HepG2 (cell line): ENCODE measurements around the gene CER1. TPM values are rescaled to one million over a fixed set of nuclear protein-coding genes. Genes with fewer than 3 reads are reported as not detected.

Source experiments
- ATAC-seq: fragments of 200-7000 bp; cut with Tn5 transposase; 3 replicates; pipeline ENCODE4 v1.9.1; 2020; ENCODE audit warnings: mild to moderate bottlenecking, moderate library complexity
- BruUV-seq: library from RNA; stranded (reverse); fragments of 400-500 nt; replicated peaks from 2 replicates; lab custom pipeline; 2021; lab: Mats Ljungman, UMichigan
- CTCF ChIA-PET: fragments of 300-600 bp; formaldehyde crosslinking; extraction: SDS; loops from one replicate; lab custom pipeline; 2021; ENCODE audit warnings: low total read pairs, inconsistent platforms, low intra/inter-chr PET ratio; lab: Yijun Ruan, JAX
- POLR2A ChIA-PET: fragments of 350-600 bp; sonication (Branson Sonifier 250); formaldehyde crosslinking; loops from one replicate; lab custom pipeline; 2020; ENCODE audit warnings: antibody characterized with exemption, inconsistent platforms; lab: Yijun Ruan, JAX
- DNase-seq: peaks from one replicate; pipeline ENCODE4 v3.0.0-alpha.2; 2015; ENCODE audit warnings: low spot score
- FAIRE-seq: peaks from 3 replicates; lab custom pipeline; 2011; peaks lifted over from hg19 to GRCh38; lab: Jason Lieb, UNC
- H2AFZ ChIP-seq: one replicate; pipeline ENCODE4 v1.6.1; 2011; ENCODE audit warnings: low read length, inconsistent platforms
- H3K27ac ChIP-seq: fragments of 300-600 bp; 3 replicates; pipeline ENCODE4 v1.8.0; 2011; ENCODE audit warnings: mixed run types, mild to moderate bottlenecking, mixed read lengths, low read length, inconsistent platforms; ENCODE audit not compliant: insufficient read depth; ENCODE audit errors: extremely low read length
- H3K27me3 ChIP-seq, 2 experiments: fragments of 200-600 bp in 1 of 2; 2 replicates in 1 of 2; 3 replicates in 1 of 2; pipeline versions ENCODE4 v1.6.0 to v1.8.0; 2011; ENCODE audit warnings: low read length in 2 of 2, mild to moderate bottlenecking in 2 of 2, moderate library complexity in 2 of 2, inconsistent platforms in 1 of 2; ENCODE audit not compliant: insufficient read depth in 2 of 2, control insufficient read depth in 1 of 2
- H3K36me3 ChIP-seq, 2 experiments: fragments of 200-600 bp in 1 of 2; replicated peaks in 1 of 2; 2 replicates in 1 of 2; 3 replicates in 1 of 2; pipeline versions ENCODE4 v1.5.1 to v1.8.0; 2011; ENCODE audit warnings: low read length in 2 of 2, inconsistent platforms in 1 of 2; ENCODE audit not compliant: insufficient read depth in 2 of 2, control insufficient read depth in 1 of 2
- H3K4me1 ChIP-seq: 2 replicates; pipeline ENCODE4 v1.5.1; 2012; ENCODE audit warnings: low read length, inconsistent platforms; ENCODE audit not compliant: insufficient read depth
- H3K4me2 ChIP-seq: 2 replicates; pipeline ENCODE4 v1.6.0; 2011; ENCODE audit warnings: low read depth, low read length, inconsistent platforms
- H3K4me3 ChIP-seq, 3 experiments: fragments of 200-600 bp in 1 of 3; sonication (generic), shearing (Covaris generic) in 1 of 3; replicated peaks in 1 of 3; 2 replicates each; pipeline ENCODE4 v1.5.1; 2011 to 2016; ENCODE audit warnings: low read length in 3 of 3, inconsistent platforms in 2 of 3, low read depth in 2 of 3, mild to moderate bottlenecking in 2 of 3, control low read depth in 1 of 3, mixed read lengths in 1 of 3; ENCODE audit not compliant: insufficient read depth in 1 of 3
- H3K79me2 ChIP-seq: one replicate; pipeline ENCODE4 v1.6.1; 2011; ENCODE audit warnings: low read length, inconsistent platforms; ENCODE audit not compliant: insufficient read depth
- H3K9ac ChIP-seq: 2 replicates; pipeline ENCODE4 v1.6.0; 2011; ENCODE audit warnings: mild to moderate bottlenecking, low read depth, low read length, inconsistent platforms; ENCODE audit not compliant: insufficient read depth
- H3K9me3 ChIP-seq: 2 replicates; pipeline ENCODE4 v1.5.1; 2012; ENCODE audit warnings: mild to moderate bottlenecking, low read length
- H4K20me1 ChIP-seq: 2 replicates; pipeline ENCODE4 v1.6.0; 2011; ENCODE audit warnings: inconsistent platforms, mild to moderate bottlenecking, low read length, moderate library complexity; ENCODE audit not compliant: insufficient read depth
- AGO2 ChIP-seq: fragments of 200-400 bp; formaldehyde crosslinking; optimal IDR thresholded peaks from 2 replicates; pipeline ENCODE3; 2017; ENCODE audit warnings: mild to moderate bottlenecking, low read depth, low read length, moderate library complexity
- ELF1 ChIP-seq: sonication (generic); formaldehyde crosslinking; IDR thresholded peaks from 2 replicates; pipeline ENCODE4 v1.4.0; 2020; ENCODE audit warnings: missing genetic modification reagents
- MATR3 ChIP-seq: sonication (generic); formaldehyde crosslinking; IDR thresholded peaks from 2 replicates; pipeline ENCODE4 v1.4.0; 2020; ENCODE audit warnings: missing genetic modification reagents
- RBM22 ChIP-seq: fragments of 200-400 bp; formaldehyde crosslinking; optimal IDR thresholded peaks from 2 replicates; pipeline ENCODE3; 2017; ENCODE audit warnings: mild to moderate bottlenecking, low read length, moderate library complexity
- SMAD1 ChIP-seq: sonication (generic); formaldehyde crosslinking; IDR thresholded peaks from 2 replicates; pipeline ENCODE4 v1.4.0; 2020; ENCODE audit warnings: missing genetic modification reagents, low read depth, mild to moderate bottlenecking, borderline replicate concordance
- SMC3 ChIP-seq: IDR thresholded peaks from 2 replicates; pipeline ENCODE4 v1.6.1; 2011; ENCODE audit warnings: low read length, improper control_type of control experiment
- STAG1 ChIP-seq: sonication (generic); formaldehyde crosslinking; IDR thresholded peaks from 2 replicates; pipeline ENCODE4 v1.4.0; 2020; ENCODE audit warnings: missing genetic modification reagents
- TOPORS ChIP-seq: sonication (generic); formaldehyde crosslinking; IDR thresholded peaks from 2 replicates; pipeline ENCODE4 v1.8.0; 2023; ENCODE audit warnings: mild to moderate bottlenecking, missing genetic modification reagents
- ZNF777 ChIP-seq: sonication (generic); formaldehyde crosslinking; IDR thresholded peaks from 2 replicates; pipeline ENCODE4 v1.4.0; 2020; ENCODE audit warnings: missing genetic modification reagents
- WGBS: methylation state at CpG from one replicate; pipeline ENCODE4 v1.1.6; 2017; ENCODE audit warnings: low lambda C conversion rate; 5-methylcytosine and 5-hydroxymethylcytosine counted together
- in situ Hi-C: cut with HindIII; loops from 2 replicates; pipeline ENCODE4 v1.10.0; 2017; ENCODE audit warnings: low pct_unique_long_range_greater_than_20kb; ENCODE audit not compliant: extremely low pct_ligation_motif_present
- intact Hi-C: fragments of 100-400 bp; cut with micrococcal nuclease; formaldehyde crosslinking; loops from one replicate; pipeline ENCODE4 v1.10.0; 2022; ENCODE audit not compliant: unreplicated experiment
- polyA plus RNA-seq, 8 experiments: library from polyadenylated mRNA; depleted of rRNA in 3 of 8; stranded (reverse) in 7 of 8; unstranded in 1 of 8; fragments of >200 nt; fragmentation: Illumina TruSeq in 4 of 8; extraction: Trizol in 4 of 8; gene quantifications; 2 replicates each; pipeline versions ENCODE4 v1.2.1 to v1.2.3, GENCODE V29; 2011 to 2016; ENCODE audit warnings: low read depth in 4 of 8, missing spikeins in 1 of 8, mixed read lengths in 1 of 8; ENCODE audit not compliant: insufficient read depth in 1 of 8
- total RNA-seq, 5 experiments: library from RNA; depleted of rRNA; stranded (reverse); fragments of >200 nt; fragmentation: Illumina TruSeq; extraction: Trizol; gene quantifications; 2 replicates each; pipeline ENCODE4 v1.2.3, GENCODE V29; 2016; ENCODE audit warnings: low read depth in 1 of 5
- TF ChIP-seq, protein P1 (sequence below): sonication (generic); formaldehyde crosslinking; IDR thresholded peaks from 2 replicates; pipeline ENCODE4 v1.5.0; 2020; ENCODE audit warnings: mild to moderate bottlenecking, missing genetic modification reagents, moderate library complexity
- TF ChIP-seq, protein P2 (sequence below): sonication (generic); formaldehyde crosslinking; conservative IDR thresholded peaks from 2 replicates; pipeline ENCODE4 v1.8.1; 2023; ENCODE audit warnings: missing genetic modification reagents
- TF ChIP-seq, protein P3 (sequence below): sonication (generic); formaldehyde crosslinking; IDR thresholded peaks from 2 replicates; pipeline ENCODE4 v1.8.1; 2022; ENCODE audit warnings: low read depth, mild to moderate bottlenecking, missing genetic modification reagents
- TF ChIP-seq, protein P4 (sequence below): sonication (generic); formaldehyde crosslinking; IDR thresholded peaks from 2 replicates; pipeline ENCODE4 v1.4.0; 2020; ENCODE audit warnings: low read depth, mild to moderate bottlenecking, missing genetic modification reagents

Gene CER1
- total and polyA plus RNA-seq, 2 of the 13 experiments (the other 11 are each of a cell fraction or from before 2014, with no cell fraction given) = 0.18 TPM; not detected in 1

DNA sequence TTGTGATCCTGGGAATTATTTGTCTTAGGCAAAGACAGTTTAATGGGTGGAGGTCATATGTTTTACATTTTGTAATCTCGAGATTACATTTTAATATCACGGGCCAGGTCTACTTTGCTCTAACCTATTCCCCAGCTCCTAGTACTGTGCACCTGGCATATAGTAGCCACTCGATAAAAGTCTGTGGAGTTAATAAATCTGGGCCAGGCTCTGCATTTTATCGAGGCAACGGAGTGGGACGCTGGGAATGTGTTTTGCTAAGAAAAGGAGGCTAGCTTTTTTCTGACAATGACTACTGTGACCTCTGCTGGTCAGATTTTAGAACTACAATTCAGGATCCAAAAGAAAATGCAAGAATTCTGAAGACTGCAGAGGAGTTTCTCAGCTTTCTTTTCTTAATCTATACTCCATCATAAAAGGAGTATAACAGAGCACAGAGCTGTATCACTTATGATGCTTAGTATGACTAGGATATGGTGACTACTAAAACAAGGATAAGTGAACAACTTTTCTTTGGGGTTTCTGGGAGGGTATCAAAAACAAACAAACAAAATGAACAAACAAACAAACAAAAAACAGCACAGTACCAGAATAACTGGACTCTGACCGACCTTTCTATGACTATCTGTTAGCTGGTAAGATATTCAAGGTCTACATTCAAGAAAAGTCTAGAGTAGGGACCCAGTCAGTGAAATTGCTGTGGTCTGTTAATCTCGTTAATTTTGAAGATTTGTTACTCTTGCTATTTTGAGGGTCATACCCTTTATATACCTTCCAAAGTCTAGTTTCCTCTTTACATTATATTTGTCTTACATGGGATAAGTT is 46.1 kb upstream of the CER1 start:
- CTCF ChIA-PET = interaction anchor here (0.7 to 1.5 kb wide), 3 partner anchors 152 to 326 kb away, joined by 3 to 13 read pairs (median 3); no protein-coding TSS in a partner anchor
- H3K27me3 ChIP-seq = no peaks in the 10 kb centered on the region
- H3K36me3 ChIP-seq = peaks cover 2 to 50% of the 10 kb centered on the region in 2 experiments; a peak in 4 of 5 replicates
- no peak overlapping the region for H3K4me2 ChIP-seq
- peak; percentile 66 for FAIRE-seq
- H3K9ac ChIP-seq = no peak overlapping the region
- WGBS = 55% methylated on average over 8 of the region's 8 CpGs
- intact Hi-C loops = loop anchor here (1.0 kb wide), 2 partner anchors 152 to 303 kb away; no protein-coding TSS in a partner anchor
- no peaks in the 10 kb centered on the region for H3K4me1 ChIP-seq
- no peak; the same call in none of the 3 replicates for ATAC-seq
- H3K79me2 ChIP-seq = no peaks in the 10 kb centered on the region
- POLR2A ChIA-PET = no interaction called here
- H2AFZ ChIP-seq = no peak overlapping the region
- DNase-seq = peak; percentile 34
- H3K4me3 ChIP-seq = no peak overlapping the region
- H3K9me3 ChIP-seq = no peaks in the 10 kb centered on the region
- no peak overlapping the region for H3K27ac ChIP-seq
- H4K20me1 ChIP-seq = no peaks in the 10 kb centered on the region
- BruUV-seq = no TSS peak
- TF ChIP-seq STAG1 (CRISPR knock-in tag) = peak; percentile 44
- TF ChIP-seq RBM22 = peak; percentile 31
- no peak for TF ChIP-seq ZNF777 (CRISPR knock-in tag)
- no peak for TF ChIP-seq MATR3 (CRISPR knock-in tag)
- TF ChIP-seq, protein P1, sequence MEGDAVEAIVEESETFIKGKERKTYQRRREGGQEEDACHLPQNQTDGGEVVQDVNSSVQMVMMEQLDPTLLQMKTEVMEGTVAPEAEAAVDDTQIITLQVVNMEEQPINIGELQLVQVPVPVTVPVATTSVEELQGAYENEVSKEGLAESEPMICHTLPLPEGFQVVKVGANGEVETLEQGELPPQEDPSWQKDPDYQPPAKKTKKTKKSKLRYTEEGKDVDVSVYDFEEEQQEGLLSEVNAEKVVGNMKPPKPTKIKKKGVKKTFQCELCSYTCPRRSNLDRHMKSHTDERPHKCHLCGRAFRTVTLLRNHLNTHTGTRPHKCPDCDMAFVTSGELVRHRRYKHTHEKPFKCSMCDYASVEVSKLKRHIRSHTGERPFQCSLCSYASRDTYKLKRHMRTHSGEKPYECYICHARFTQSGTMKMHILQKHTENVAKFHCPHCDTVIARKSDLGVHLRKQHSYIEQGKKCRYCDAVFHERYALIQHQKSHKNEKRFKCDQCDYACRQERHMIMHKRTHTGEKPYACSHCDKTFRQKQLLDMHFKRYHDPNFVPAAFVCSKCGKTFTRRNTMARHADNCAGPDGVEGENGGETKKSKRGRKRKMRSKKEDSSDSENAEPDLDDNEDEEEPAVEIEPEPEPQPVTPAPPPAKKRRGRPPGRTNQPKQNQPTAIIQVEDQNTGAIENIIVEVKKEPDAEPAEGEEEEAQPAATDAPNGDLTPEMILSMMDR (CRISPR knock-in tag) = peak; percentile 51
- TF ChIP-seq, protein P2, sequence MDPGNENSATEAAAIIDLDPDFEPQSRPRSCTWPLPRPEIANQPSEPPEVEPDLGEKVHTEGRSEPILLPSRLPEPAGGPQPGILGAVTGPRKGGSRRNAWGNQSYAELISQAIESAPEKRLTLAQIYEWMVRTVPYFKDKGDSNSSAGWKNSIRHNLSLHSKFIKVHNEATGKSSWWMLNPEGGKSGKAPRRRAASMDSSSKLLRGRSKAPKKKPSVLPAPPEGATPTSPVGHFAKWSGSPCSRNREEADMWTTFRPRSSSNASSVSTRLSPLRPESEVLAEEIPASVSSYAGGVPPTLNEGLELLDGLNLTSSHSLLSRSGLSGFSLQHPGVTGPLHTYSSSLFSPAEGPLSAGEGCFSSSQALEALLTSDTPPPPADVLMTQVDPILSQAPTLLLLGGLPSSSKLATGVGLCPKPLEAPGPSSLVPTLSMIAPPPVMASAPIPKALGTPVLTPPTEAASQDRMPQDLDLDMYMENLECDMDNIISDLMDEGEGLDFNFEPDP (CRISPR knock-in tag) = no peak
- TF ChIP-seq TOPORS (CRISPR knock-in tag) = no peak
- TF ChIP-seq, protein P3, sequence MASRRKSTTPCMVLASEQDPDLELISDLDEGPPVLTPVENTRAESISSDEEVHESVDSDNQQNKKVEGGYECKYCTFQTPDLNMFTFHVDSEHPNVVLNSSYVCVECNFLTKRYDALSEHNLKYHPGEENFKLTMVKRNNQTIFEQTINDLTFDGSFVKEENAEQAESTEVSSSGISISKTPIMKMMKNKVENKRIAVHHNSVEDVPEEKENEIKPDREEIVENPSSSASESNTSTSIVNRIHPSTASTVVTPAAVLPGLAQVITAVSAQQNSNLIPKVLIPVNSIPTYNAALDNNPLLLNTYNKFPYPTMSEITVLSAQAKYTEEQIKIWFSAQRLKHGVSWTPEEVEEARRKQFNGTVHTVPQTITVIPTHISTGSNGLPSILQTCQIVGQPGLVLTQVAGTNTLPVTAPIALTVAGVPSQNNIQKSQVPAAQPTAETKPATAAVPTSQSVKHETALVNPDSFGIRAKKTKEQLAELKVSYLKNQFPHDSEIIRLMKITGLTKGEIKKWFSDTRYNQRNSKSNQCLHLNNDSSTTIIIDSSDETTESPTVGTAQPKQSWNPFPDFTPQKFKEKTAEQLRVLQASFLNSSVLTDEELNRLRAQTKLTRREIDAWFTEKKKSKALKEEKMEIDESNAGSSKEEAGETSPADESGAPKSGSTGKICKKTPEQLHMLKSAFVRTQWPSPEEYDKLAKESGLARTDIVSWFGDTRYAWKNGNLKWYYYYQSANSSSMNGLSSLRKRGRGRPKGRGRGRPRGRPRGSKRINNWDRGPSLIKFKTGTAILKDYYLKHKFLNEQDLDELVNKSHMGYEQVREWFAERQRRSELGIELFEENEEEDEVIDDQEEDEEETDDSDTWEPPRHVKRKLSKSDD = no peak
- TF ChIP-seq SMC3 = peak; percentile 41; the same call in 1 of the 2 replicates
- peak; percentile 57 for TF ChIP-seq AGO2
- no peak for TF ChIP-seq SMAD1 (CRISPR knock-in tag)
- TF ChIP-seq, protein P4, sequence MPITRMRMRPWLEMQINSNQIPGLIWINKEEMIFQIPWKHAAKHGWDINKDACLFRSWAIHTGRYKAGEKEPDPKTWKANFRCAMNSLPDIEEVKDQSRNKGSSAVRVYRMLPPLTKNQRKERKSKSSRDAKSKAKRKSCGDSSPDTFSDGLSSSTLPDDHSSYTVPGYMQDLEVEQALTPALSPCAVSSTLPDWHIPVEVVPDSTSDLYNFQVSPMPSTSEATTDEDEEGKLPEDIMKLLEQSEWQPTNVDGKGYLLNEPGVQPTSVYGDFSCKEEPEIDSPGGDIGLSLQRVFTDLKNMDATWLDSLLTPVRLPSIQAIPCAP (CRISPR knock-in tag) = no peak
- no peak for TF ChIP-seq ELF1 (CRISPR knock-in tag)
- TF ChIP-seq, all 625 proteins: peak for 5
- in situ Hi-C loops = loop anchor here (10.0 kb wide), 1 partner anchor 304 kb away; no protein-coding TSS in a partner anchor
